ENCODE measurements around the gene NRG3. TPM values are rescaled to one million over a fixed set of nuclear protein-coding genes. Genes with fewer than 3 reads are reported as not detected.

The NRG3 gene
- total RNA-seq, 1 experiment from 2014 or later, result not detected

GRCh38 chr10:82392533-82392932 is 517.5 kb downstream of the NRG3 start:
- H3K27ac ChIP-seq, result no peak overlapping the region
- no peaks in the 10 kb centered on the region for H3K27me3 ChIP-seq
- H3K4me1 ChIP-seq, result no peaks in the 10 kb centered on the region
- DNase-seq, result no peak
- H3K4me3 ChIP-seq, result no peak overlapping the region
- H3K36me3 ChIP-seq, result no peaks in the 10 kb centered on the region
- no peaks in the 10 kb centered on the region for H3K9me3 ChIP-seq (replicated peaks)

GRCh38 chr10:82394122-82394521 is 519.1 kb downstream of the NRG3 start:
- Histone ChIP-seq H3K27me3 (no peaks in the 10 kb centered on the region), H3K27ac (no peak overlapping the region)

GRCh38 chr10:82394987-82395386 is 520.0 kb downstream of the NRG3 start:
- Histone ChIP-seq H3K9me3 (replicated peaks) (no peaks in the 10 kb centered on the region), H3K36me3 (no peaks in the 10 kb centered on the region), H3K4me1 (no peaks in the 10 kb centered on the region), H3K27ac (no peak overlapping the region), H3K4me3 (no peak overlapping the region), H3K27me3 (no peaks in the 10 kb centered on the region)
- no peak for DNase-seq

More at GRCh38 chr10:82394122-82394521, 519.1 kb downstream of the NRG3 start:
- Histone ChIP-seq H3K9me3 (replicated peaks) (no peaks in the 10 kb centered on the region), H3K4me1 (no peaks in the 10 kb centered on the region), H3K4me3 (no peak overlapping the region), H3K36me3 (no peaks in the 10 kb centered on the region)
- DNase-seq, result no peak

GRCh38 chr10:82396886-82397285 is 521.9 kb downstream of the NRG3 start:
- H3K9me3 ChIP-seq (replicated peaks), result no peaks in the 10 kb centered on the region
- H3K4me3 ChIP-seq, result no peak overlapping the region
- no peaks in the 10 kb centered on the region for H3K4me1 ChIP-seq
- H3K27ac ChIP-seq, result no peak overlapping the region
- H3K27me3 ChIP-seq, result no peaks in the 10 kb centered on the region
- H3K36me3 ChIP-seq, result no peaks in the 10 kb centered on the region
- DNase-seq, result no peak

- no peak overlapping the region for H3K4me3 ChIP-seq
Measured at GRCh38 chr10:82397854-82398253, 522.9 kb downstream of the NRG3 start.

GRCh38 chr10:82399850-82400249 is 524.9 kb downstream of the NRG3 start:
- Histone ChIP-seq H3K27me3 (no peaks in the 10 kb centered on the region), H3K36me3 (no peaks in the 10 kb centered on the region), H3K27ac (no peak overlapping the region), H3K4me1 (no peaks in the 10 kb centered on the region), H3K4me3 (no peak overlapping the region), H3K9me3 (replicated peaks) (no peaks in the 10 kb centered on the region)
- no peak for DNase-seq

More at GRCh38 chr10:82397854-82398253, 522.9 kb downstream of the NRG3 start:
- H3K27ac ChIP-seq, result no peak overlapping the region
- H3K9me3 ChIP-seq (replicated peaks), result no peaks in the 10 kb centered on the region
- peak; percentile 13 to 44 for DNase-seq
- H3K36me3 ChIP-seq, result no peaks in the 10 kb centered on the region
- H3K4me1 ChIP-seq, result no peaks in the 10 kb centered on the region
- H3K27me3 ChIP-seq, result no peaks in the 10 kb centered on the region

GRCh38 chr10:82400841-82401240 is 525.8 kb downstream of the NRG3 start:
- Histone ChIP-seq H3K9me3 (replicated peaks) (no peaks in the 10 kb centered on the region), H3K27ac (no peak overlapping the region), H3K27me3 (no peaks in the 10 kb centered on the region), H3K36me3 (no peaks in the 10 kb centered on the region), H3K4me3 (no peak overlapping the region), H3K4me1 (no peaks in the 10 kb centered on the region)
- DNase-seq, result no peak

GRCh38 chr10:82402906-82403401 is 528.0 kb downstream of the NRG3 start:
- Histone ChIP-seq H3K4me1 (no peaks in the 10 kb centered on the region), H3K27ac (no peak overlapping the region), H3K4me3 (no peak overlapping the region), H3K9me3 (replicated peaks) (no peaks in the 10 kb centered on the region), H3K27me3 (no peaks in the 10 kb centered on the region), H3K36me3 (no peaks in the 10 kb centered on the region)
- DNase-seq, result no peak

- Histone ChIP-seq H3K4me3 (no peak overlapping the region), H3K9me3 (replicated peaks) (no peaks in the 10 kb centered on the region), H3K36me3 (no peaks in the 10 kb centered on the region), H3K27me3 (no peaks in the 10 kb centered on the region), H3K27ac (peak overlapping the region; percentile 79), H3K4me1 (peaks cover 30% of the 10 kb centered on the region)
- DNase-seq, result peak; percentile 64 to 82
Measured at GRCh38 chr10:82409671-82410070, 534.7 kb downstream of the NRG3 start.

GRCh38 chr10:82411416-82411815 is 536.4 kb downstream of the NRG3 start:
- Histone ChIP-seq H3K4me3 (no peak overlapping the region), H3K36me3 (no peaks in the 10 kb centered on the region), H3K4me1 (peaks cover 30% of the 10 kb centered on the region), H3K27ac (no peak overlapping the region), H3K9me3 (replicated peaks) (no peaks in the 10 kb centered on the region), H3K27me3 (no peaks in the 10 kb centered on the region)
- no peak for DNase-seq

- Histone ChIP-seq H3K36me3 (no peaks in the 10 kb centered on the region), H3K4me1 (no peaks in the 10 kb centered on the region), H3K27ac (no peak overlapping the region), H3K4me3 (no peak overlapping the region), H3K27me3 (no peaks in the 10 kb centered on the region), H3K9me3 (replicated peaks) (no peaks in the 10 kb centered on the region)
- DNase-seq, result no peak
Measured at GRCh38 chr10:82420001-82420400, 545.0 kb downstream of the NRG3 start.

- Histone ChIP-seq H3K4me3 (no peak overlapping the region), H3K4me1 (no peaks in the 10 kb centered on the region), H3K27ac (no peak overlapping the region), H3K27me3 (no peaks in the 10 kb centered on the region), H3K9me3 (replicated peaks) (no peaks in the 10 kb centered on the region), H3K36me3 (no peaks in the 10 kb centered on the region)
- DNase-seq, result no peak
Measured at GRCh38 chr10:82429302-82429701, 554.3 kb downstream of the NRG3 start.

- Histone ChIP-seq H3K9me3 (replicated peaks) (no peaks in the 10 kb centered on the region), H3K4me3 (no peak overlapping the region), H3K4me1 (no peaks in the 10 kb centered on the region), H3K36me3 (no peaks in the 10 kb centered on the region), H3K27ac (no peak overlapping the region), H3K27me3 (no peaks in the 10 kb centered on the region)
- DNase-seq, result peak; percentile 13 to 32
Measured at GRCh38 chr10:82438277-82438676, 563.3 kb downstream of the NRG3 start.

- Histone ChIP-seq H3K36me3 (no peaks in the 10 kb centered on the region), H3K4me1 (no peaks in the 10 kb centered on the region), H3K27me3 (no peaks in the 10 kb centered on the region), H3K4me3 (no peak overlapping the region), H3K9me3 (replicated peaks) (no peaks in the 10 kb centered on the region), H3K27ac (no peak overlapping the region)
- DNase-seq, result no peak
Measured at GRCh38 chr10:82440775-82441174, 565.8 kb downstream of the NRG3 start.

- Histone ChIP-seq H3K9me3 (replicated peaks) (no peaks in the 10 kb centered on the region), H3K27ac (no peak overlapping the region), H3K36me3 (no peaks in the 10 kb centered on the region), H3K4me1 (no peaks in the 10 kb centered on the region), H3K27me3 (no peaks in the 10 kb centered on the region), H3K4me3 (no peak overlapping the region)
- DNase-seq, result no peak
Measured at GRCh38 chr10:82452046-82452445, 577.1 kb downstream of the NRG3 start.

- Histone ChIP-seq H3K36me3 (no peaks in the 10 kb centered on the region), H3K4me3 (no peak overlapping the region), H3K27me3 (no peaks in the 10 kb centered on the region), H3K9me3 (replicated peaks) (no peaks in the 10 kb centered on the region), H3K4me1 (no peaks in the 10 kb centered on the region), H3K27ac (no peak overlapping the region)
- no peak for DNase-seq
Measured at GRCh38 chr10:82452676-82453075, 577.7 kb downstream of the NRG3 start.
